Activated T-helper 17 cell treated with anti-CD3 and anti-CD28 coated beads, Interleukin-2, amount 50 U/mL, for 72 hours (primary cell): ENCODE results near the gene REV3L. TPM values are rescaled to one million over a fixed set of nuclear protein-coding genes. Genes with fewer than 3 reads are reported as not detected.

Source experiments
- ATAC-seq: fragments of 150-1000 bp; cut with Tn5 transposase; replicated peaks from 2 replicates; pipeline ENCODE4 v1.10.0; 2021; ENCODE audit warnings: mild to moderate bottlenecking, moderate library complexity
- H3K27ac Mint-ChIP-seq: one replicate; pipeline ENCODE4 v1.8.0; 2022; ENCODE audit warnings: mixed read lengths
- H3K27me3 Mint-ChIP-seq: one replicate; pipeline ENCODE4 v1.8.0; 2022; ENCODE audit warnings: mixed read lengths
- H3K36me3 Mint-ChIP-seq: one replicate; pipeline ENCODE4 v1.8.0; 2022; ENCODE audit warnings: low read depth, mild to moderate bottlenecking, mixed read lengths
- H3K4me1 Mint-ChIP-seq: one replicate; pipeline ENCODE4 v1.8.0; 2022; ENCODE audit warnings: mixed read lengths
- H3K4me3 Mint-ChIP-seq: one replicate; pipeline ENCODE4 v1.8.0; 2022; ENCODE audit warnings: mild to moderate bottlenecking, mixed read lengths
- H3K9me3 Mint-ChIP-seq: one replicate; pipeline ENCODE4 v1.8.0; 2022; ENCODE audit warnings: mixed read lengths
- total RNA-seq, 2 donors: library from RNA; stranded (reverse); gene quantifications; one replicate each; pipeline ENCODE4 v1.2.3, GENCODE V29; 2022

Gene REV3L
- total RNA-seq, 2 donors from 2014 or later, result 20.7 to 23.7 TPM

DNA sequence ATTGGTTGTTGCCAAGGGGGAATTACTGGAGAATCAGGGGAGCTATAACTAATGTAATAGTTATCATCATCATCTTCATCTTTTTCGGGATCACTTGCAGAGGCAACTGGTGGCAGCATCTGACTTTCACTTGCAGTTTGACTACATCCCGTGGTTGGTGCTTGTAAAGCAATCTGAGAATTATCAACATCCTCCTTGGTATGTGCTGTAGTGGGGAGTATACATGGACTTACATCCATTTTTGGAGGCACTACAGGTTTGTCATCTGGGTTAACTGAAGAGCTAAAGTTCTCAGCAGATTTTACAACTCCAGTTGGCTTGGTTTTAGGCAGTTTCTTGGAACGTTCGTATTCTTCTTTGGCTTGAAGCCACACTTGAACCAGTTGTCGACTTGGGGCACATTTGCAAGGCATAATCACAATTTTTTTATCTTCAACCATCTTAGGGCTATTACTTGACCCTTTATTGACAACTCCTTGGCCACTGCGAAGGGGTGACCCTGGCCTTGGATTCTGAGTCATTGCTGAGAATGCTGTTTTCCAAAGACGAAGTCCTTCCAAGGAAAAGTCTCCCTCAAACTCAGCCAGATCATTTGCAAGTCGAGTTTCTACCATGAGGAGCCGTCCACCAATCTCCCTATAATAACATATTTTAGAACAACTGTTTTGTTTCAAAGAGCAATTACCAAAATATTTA, 115.5 kb downstream of the REV3L start:
- Mint-ChIP-seq H3K27ac (peak overlapping the region; percentile 59), H3K36me3 (peaks cover 46% of the 10 kb centered on the region), H3K27me3 (no peaks in the 10 kb centered on the region), H3K4me1 (peaks cover 13% of the 10 kb centered on the region), H3K9me3 (no peaks in the 10 kb centered on the region), H3K4me3 (no peak overlapping the region)
- peak; percentile 80 for ATAC-seq

DNA sequence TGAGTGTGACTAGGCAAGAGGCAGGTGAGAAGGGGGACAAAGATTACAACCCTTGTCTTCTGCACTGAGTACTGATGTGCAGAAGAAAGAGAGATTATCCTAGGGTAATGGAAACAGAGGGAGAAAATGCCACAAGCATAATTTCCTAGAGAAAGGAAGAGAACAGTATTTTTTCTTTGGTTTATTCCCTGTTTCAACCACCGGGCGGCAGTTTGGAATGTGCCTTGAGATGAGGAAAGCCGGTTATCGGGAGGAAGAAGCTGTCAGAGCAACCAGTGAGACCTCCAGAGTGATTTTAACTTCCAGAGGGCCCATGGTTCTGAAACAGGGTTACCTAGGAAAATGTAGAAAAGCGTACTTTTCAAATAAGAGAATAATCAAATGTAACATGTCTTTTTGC, 121.4 kb downstream of the REV3L start:
- H3K27ac Mint-ChIP-seq, result peak overlapping the region; percentile 6
- peaks cover 56% of the 10 kb centered on the region for H3K36me3 Mint-ChIP-seq
- H3K4me1 Mint-ChIP-seq, result no peaks in the 10 kb centered on the region
- H3K4me3 Mint-ChIP-seq, result no peak overlapping the region
- H3K9me3 Mint-ChIP-seq, result no peaks in the 10 kb centered on the region
- no peaks in the 10 kb centered on the region for H3K27me3 Mint-ChIP-seq
- ATAC-seq, result no peak

DNA sequence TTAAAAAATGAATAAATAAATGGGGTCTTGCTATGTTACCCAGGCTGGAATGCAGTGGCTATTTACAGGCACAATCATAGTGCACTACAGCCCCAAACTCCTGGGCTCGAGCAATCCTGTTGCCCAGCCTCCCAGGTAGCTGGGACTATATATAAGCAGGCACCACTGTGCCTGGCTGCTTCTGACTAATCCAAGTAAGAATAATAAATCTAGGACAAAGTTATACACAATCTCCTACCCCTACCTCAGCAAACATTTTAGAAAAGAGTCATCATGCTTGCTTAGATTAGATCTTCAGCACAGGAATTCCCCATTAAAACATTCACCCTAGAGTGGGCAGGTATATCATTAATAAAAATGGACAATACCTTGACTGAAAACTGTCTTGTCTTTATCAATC, 124.6 kb downstream of the REV3L start:
- Mint-ChIP-seq H3K36me3 (peaks cover 79% of the 10 kb centered on the region), H3K4me1 (no peaks in the 10 kb centered on the region), H3K27me3 (no peaks in the 10 kb centered on the region), H3K27ac (no peak overlapping the region), H3K9me3 (no peaks in the 10 kb centered on the region), H3K4me3 (no peak overlapping the region)
- ATAC-seq, result no peak

DNA sequence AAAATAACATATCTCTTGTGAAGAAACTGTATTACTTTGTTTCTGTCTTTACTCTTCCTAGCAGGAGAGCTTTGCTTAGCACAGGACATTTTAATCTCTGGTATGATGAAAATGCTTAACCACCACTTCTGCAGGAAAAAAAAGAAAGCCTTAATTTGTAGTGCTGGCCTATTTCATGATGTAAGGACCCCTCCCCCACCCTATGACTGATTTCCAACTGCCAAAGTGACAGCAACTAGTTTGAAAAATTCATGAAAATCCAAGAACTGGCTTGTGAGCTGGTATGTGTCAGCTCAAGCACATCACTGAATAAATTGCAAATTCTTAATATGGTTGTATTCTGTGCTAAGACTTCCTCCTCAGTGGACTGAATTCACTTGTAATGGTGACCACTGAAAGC, 125.3 kb downstream of the REV3L start:
- Mint-ChIP-seq H3K4me3 (no peak overlapping the region), H3K4me1 (no peaks in the 10 kb centered on the region), H3K27me3 (no peaks in the 10 kb centered on the region), H3K9me3 (no peaks in the 10 kb centered on the region), H3K27ac (no peak overlapping the region), H3K36me3 (peaks cover 76% of the 10 kb centered on the region)
- no peak for ATAC-seq

DNA sequence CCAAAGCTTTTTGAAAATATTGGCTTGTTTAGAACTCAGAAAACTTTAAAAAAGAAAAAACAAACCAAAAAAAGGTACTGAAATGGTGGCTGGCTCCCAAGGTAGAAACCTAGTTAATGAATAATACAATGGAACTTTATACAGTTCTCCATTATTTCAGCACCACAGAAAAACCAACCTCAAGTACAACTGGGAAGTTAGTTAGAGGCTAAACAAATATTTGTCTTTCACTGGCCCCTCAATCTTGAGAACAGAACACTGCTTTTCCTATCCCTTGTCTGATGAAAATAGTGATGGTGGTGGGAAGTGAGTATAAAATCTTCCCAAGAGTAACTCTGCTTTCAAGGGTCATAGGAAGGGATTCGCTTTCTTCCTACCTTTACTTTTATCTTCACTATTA, 126.5 kb downstream of the REV3L start:
- Mint-ChIP-seq H3K4me1 (no peaks in the 10 kb centered on the region), H3K4me3 (no peak overlapping the region), H3K36me3 (peaks cover 84% of the 10 kb centered on the region), H3K9me3 (no peaks in the 10 kb centered on the region), H3K27ac (no peak overlapping the region), H3K27me3 (no peaks in the 10 kb centered on the region)
- no peak for ATAC-seq

DNA sequence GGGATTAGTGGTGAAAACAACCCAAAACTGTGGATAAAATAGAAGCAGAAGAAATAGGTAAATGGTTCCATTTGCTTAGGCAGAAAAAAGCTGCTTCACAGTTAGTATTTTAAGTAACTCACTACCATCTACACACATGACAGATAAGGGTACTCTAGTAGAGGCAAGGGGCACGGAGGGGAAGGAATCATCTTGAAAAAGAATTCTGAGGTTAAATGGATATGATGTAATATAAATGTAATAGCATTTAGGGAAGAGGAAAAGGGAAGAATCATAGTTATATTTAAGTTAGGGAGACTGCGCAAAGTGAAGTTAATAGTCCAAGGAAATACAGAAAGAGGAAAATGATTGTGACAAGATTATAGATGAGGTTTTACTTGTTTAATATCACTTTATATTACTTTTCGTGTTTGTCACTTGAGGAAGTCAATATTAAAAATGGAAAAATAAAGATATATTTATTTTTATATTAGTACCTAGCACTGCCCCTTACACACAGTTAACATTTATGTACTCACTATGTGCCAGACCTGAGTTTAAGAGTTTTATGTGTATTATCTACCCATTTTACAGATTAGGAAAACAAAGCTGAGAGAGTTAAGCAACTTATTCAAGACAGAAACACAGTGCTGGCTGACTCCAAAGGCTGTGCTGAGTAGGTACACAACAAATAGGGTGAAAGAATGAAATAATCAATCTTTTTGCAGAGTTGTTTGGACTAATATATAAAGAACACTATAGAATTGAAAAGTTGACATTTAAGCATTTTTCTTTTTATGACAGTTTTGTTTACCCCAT, 128.1 kb downstream of the REV3L start:
- H3K4me1 Mint-ChIP-seq, result no peaks in the 10 kb centered on the region
- H3K27me3 Mint-ChIP-seq, result no peaks in the 10 kb centered on the region
- no peak for ATAC-seq
- H3K9me3 Mint-ChIP-seq, result no peaks in the 10 kb centered on the region
- H3K27ac Mint-ChIP-seq, result no peak overlapping the region
- peaks cover 88% of the 10 kb centered on the region for H3K36me3 Mint-ChIP-seq
- no peak overlapping the region for H3K4me3 Mint-ChIP-seq

DNA sequence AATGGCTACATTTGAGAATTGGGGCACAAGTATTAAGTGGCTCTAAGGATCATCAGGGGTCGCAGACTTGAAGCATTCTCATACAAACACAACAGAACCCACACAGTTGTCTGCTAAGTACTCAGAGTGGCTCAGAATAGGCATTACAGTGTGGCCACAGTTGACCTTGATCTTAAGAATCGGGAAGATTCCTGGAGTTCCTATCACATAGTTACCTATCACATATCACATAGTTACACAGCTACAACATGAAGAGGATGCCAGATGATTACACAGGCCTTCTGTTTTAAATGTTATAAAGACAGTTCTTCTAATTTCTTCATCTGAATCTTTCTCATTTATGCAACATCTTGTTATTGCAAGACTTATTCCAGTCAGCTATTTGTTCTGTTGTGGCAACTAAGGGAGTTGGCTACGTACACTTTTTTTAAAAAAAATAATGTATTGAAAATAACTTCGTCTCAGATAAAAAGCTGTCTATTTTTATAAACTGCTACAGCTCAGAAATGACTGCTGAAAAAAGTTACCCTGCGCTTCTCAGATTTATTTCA, 129.0 kb downstream of the REV3L start:
- H3K27ac Mint-ChIP-seq, result no peak overlapping the region
- H3K4me3 Mint-ChIP-seq, result no peak overlapping the region
- peaks cover 89% of the 10 kb centered on the region for H3K36me3 Mint-ChIP-seq
- H3K4me1 Mint-ChIP-seq, result no peaks in the 10 kb centered on the region
- H3K9me3 Mint-ChIP-seq, result no peaks in the 10 kb centered on the region
- no peaks in the 10 kb centered on the region for H3K27me3 Mint-ChIP-seq
- no peak for ATAC-seq

DNA sequence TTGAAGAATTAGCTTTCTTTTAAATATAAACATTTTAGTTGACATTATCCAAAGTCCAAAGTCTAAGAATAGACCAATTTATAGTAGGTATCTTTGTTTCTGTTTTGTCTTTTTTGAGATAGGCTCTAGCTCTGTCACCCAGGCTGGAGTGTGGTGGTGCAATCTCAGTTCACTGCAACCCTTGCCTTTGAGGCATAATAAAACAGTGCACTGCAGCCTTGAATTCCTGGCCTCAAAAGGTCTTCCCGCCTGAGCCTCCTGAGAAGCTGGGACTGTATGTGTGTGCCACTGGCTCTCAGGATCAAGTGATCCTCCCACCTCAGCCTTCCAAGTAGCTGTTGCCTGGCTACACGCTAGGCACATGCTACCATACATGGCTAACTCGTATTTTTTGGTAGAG, 135.4 kb downstream of the REV3L start:
- H3K27me3 Mint-ChIP-seq, result no peaks in the 10 kb centered on the region
- no peak for ATAC-seq
- H3K4me1 Mint-ChIP-seq, result peaks cover 2% of the 10 kb centered on the region
- H3K4me3 Mint-ChIP-seq, result no peak overlapping the region
- no peaks in the 10 kb centered on the region for H3K9me3 Mint-ChIP-seq
- no peak overlapping the region for H3K27ac Mint-ChIP-seq
- H3K36me3 Mint-ChIP-seq, result peaks cover 92% of the 10 kb centered on the region

DNA sequence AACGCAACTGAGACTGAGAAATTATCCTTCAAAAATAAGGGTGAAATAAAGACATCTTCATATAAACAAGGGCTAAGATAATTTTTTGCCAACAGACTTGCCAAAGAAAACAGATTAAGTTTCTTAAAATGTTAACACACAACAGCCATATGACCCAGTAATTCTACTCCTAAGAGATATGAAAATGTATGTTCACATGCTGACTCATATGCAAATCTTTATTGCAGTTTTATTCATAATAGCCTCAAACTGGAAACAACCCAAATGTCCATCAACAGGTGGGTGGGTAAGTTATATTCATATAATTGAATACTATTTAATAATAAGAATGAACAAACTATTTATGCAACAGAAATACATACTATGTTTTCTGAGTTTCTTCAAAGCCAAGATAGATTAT, 140.1 kb downstream of the REV3L start:
- H3K27ac Mint-ChIP-seq, result peak overlapping the region; percentile 82
- peak; percentile 55 for ATAC-seq

DNA sequence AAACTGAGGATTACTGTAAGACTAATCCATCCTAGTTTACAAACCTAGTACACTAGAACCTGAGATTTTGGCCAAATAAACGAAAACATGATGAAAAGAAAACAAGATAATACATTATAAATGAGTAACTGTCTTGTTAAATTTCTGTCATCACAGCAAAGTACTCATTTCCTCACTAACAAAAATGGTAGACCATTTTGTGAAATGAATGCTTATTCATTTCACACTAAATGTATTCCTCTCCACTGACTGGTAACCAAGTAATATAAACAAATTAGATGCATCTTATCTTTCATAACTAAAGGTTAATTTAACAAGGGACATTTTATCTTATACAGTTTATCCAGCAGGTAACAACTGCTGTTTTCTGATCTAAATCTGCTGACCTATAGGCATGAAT, 143.7 kb downstream of the REV3L start:
- Mint-ChIP-seq H3K4me3 (peak overlapping the region; percentile 56), H3K4me1 (peaks cover 18% of the 10 kb centered on the region), H3K27ac (peak overlapping the region; percentile 93), H3K36me3 (peaks cover 66% of the 10 kb centered on the region), H3K9me3 (no peaks in the 10 kb centered on the region), H3K27me3 (no peaks in the 10 kb centered on the region)
- ATAC-seq, result peak; percentile 69

More for the DNA sequence above, 140.1 kb downstream of the REV3L start:
- peaks cover 18% of the 10 kb centered on the region for H3K4me1 Mint-ChIP-seq
- H3K9me3 Mint-ChIP-seq, result no peaks in the 10 kb centered on the region
- H3K27me3 Mint-ChIP-seq, result no peaks in the 10 kb centered on the region
- peaks cover 79% of the 10 kb centered on the region for H3K36me3 Mint-ChIP-seq
- peak overlapping the region; percentile 35 for H3K4me3 Mint-ChIP-seq

DNA sequence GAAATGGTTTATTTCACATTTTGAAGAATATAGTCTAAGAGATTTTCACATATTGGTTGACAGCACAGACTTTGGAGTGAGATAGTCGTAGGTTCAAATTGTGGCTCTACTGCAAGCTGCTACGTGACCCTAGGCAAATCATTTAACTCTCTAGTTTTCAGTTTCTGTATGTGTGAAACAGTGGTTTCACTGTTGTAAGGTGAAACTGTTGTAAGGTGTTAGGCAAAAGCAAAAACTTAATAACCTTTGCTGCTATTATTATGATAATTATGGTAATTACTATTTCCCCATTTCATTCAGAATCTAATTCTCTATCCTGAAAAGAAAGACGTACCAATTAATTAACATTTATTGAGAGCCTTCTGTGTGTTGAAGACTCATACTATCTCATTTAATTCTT, 144.2 kb downstream of the REV3L start:
- Mint-ChIP-seq H3K27ac (peak overlapping the region; percentile 93), H3K4me3 (peak overlapping the region; percentile 56)
- ATAC-seq, result peak; percentile 88

DNA sequence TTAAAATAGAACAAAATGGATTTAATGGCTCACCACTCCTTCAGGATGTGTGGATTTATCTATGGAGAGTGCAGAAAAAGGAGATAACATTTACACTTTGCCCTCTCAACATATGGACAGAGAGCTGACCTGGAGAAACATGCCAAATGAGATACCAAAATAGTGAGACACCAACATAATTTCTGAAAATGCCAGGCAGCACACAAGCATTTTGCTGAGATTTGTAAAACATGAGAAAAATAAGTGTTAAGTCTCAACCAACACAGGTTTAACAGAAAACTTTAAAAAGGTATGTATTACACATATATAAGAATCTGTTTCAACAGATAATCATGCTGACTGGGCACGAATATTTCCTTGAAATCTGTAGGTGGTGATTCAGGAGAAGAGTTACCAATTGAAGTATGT, 145.2 kb downstream of the REV3L start:
- H3K4me1 Mint-ChIP-seq, result peaks cover 18% of the 10 kb centered on the region
- H3K4me3 Mint-ChIP-seq, result no peak overlapping the region
- no peaks in the 10 kb centered on the region for H3K27me3 Mint-ChIP-seq
- no peak for ATAC-seq
- no peak overlapping the region for H3K27ac Mint-ChIP-seq
- H3K36me3 Mint-ChIP-seq, result peaks cover 59% of the 10 kb centered on the region
- H3K9me3 Mint-ChIP-seq, result no peaks in the 10 kb centered on the region

More for the DNA sequence above, 144.2 kb downstream of the REV3L start:
- Mint-ChIP-seq H3K4me1 (peaks cover 18% of the 10 kb centered on the region), H3K36me3 (peaks cover 61% of the 10 kb centered on the region), H3K27me3 (no peaks in the 10 kb centered on the region), H3K9me3 (no peaks in the 10 kb centered on the region)

DNA sequence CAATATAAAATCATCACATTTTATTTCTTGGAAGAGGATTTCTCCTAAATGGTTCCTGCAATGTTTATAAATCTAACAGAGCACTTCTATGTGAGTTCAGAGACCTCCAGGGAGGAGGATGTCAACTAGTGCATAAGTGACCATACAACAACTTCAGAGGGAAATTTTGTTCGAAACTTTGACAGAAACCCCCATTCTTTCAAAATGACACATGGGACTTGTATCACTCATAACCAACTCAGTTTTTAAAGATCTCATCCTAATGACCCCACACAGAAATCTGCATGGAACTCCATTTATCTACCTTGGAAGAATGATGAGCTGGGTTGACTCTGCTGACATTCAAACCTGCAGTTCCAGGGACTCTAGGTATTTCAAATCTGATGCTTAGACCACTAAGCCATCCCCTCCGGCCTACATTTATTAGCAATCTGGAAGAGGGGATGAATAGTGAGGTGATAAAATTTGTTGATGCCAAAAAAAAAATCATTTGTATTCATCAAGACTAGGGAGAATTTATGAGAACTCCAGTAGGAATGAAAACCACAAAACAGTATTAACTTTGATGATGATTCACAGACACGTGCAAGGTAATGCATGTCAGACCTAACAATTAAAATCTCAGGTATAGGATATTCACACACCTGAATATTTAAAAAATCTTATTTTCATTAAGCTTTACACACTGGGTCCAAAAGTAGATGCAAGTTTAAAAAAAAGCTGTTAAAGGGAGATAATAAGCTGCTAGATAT, 153.0 kb downstream of the REV3L start:
- Mint-ChIP-seq H3K27me3 (no peaks in the 10 kb centered on the region), H3K4me3 (no peak overlapping the region), H3K9me3 (no peaks in the 10 kb centered on the region), H3K36me3 (peaks cover 68% of the 10 kb centered on the region), H3K4me1 (no peaks in the 10 kb centered on the region), H3K27ac (no peak overlapping the region)
- ATAC-seq, result peak; percentile 24

DNA sequence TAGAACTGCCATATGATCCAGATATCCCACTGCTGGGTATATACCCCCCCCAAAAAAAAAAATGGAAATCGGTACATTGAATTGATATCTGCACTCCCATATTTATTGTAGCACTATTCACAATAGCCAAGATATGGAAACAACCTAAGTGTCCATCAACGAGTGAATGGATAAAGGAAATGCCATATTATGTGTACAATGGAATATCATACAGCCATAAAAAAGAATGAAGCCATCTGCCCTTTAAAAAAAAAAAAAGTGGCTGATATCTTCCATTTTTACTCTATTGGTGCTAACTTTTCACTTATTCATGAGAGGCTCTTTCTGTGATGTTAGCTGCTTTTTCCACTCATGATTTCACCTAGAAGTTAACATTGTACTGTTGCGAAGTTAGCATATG, 156.5 kb downstream of the REV3L start:
- no peak for ATAC-seq
- Mint-ChIP-seq H3K4me1 (no peaks in the 10 kb centered on the region), H3K27me3 (no peaks in the 10 kb centered on the region), H3K36me3 (peaks cover 77% of the 10 kb centered on the region), H3K4me3 (no peak overlapping the region), H3K27ac (no peak overlapping the region), H3K9me3 (no peaks in the 10 kb centered on the region)
